Fibroblast of mammary gland (primary cell): ENCODE measurements around the gene PCGF3.

Experiments
- DNase-seq: peaks from one replicate; pipeline ENCODE4 v3.0.0-alpha.2; 2010; ENCODE audit warnings: low read depth
- H3K4me3 ChIP-seq: 2 replicates; pipeline ENCODE4 v1.5.1; 2011; ENCODE audit warnings: low read depth, mild to moderate bottlenecking, low read length, moderate library complexity; ENCODE audit not compliant: control insufficient read depth
- TF ChIP-seq, protein P1 (sequence below): conservative IDR thresholded peaks from 2 replicates; pipeline ENCODE4 v1.5.1; 2011; ENCODE audit warnings: low read depth, low read length, inconsistent platforms; ENCODE audit not compliant: control insufficient read depth, insufficient read depth

PCGF3 gene

DNA sequence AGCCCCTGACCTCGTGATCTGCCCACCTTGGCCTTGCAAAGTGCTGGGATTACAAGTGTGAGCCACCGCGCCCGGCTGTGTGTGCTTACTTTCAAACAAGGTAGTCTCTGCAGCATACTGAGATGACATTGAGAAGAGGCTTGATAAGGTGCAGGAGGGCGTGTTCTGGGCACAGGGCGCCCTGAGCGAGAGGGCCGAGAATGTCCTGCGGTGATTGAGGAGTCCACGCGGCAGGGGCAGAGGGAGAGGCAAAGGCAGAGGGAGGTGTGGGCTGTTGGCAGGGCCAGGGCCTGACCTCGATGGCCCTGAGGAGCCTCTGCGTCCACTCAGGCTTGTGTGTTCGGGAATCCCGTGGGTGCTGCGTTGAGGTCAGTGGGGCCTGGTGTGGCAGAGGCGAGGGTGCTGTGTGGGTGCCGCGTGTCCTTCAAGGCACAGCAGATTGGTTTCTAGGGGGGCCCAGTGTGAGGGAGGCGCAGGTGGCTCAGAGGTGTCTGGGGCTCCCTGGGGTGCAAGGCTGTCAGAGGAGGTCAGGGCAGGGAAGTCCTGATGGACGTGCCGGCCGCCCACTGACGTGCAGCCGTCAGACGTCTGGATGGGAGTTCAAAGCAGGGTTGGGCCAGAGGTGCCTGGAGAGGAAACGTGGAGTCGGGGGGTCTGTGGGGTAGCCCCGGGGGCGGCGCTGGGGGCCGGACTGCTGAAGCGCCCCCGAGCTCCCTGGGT, 12.1 kb downstream of the PCGF3 start:
- H3K4me3 ChIP-seq: no peak overlapping the region
- DNase-seq: no peak

DNA sequence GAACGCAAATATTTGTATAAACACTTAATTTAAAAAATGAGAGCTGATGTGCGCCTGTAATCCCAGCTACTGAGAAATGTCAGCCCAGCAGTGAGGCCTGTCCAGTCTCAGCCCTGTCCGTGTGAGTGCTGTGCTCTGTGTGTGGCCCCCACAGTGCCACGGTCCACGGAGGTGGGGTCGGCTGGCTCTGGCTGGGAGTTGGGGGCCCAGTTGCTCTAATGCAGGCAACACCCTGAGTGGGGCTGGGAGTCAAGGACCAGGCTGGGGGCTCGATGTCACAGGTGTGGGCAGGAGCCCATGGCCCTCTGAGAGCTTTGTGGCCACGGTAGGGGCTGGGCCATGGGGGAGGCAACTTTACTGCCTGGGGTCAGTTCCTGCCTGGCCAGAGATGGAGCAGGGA, 12.8 kb downstream of the PCGF3 start:
- H3K4me3 ChIP-seq: no peak overlapping the region
- TF ChIP-seq, protein P1, sequence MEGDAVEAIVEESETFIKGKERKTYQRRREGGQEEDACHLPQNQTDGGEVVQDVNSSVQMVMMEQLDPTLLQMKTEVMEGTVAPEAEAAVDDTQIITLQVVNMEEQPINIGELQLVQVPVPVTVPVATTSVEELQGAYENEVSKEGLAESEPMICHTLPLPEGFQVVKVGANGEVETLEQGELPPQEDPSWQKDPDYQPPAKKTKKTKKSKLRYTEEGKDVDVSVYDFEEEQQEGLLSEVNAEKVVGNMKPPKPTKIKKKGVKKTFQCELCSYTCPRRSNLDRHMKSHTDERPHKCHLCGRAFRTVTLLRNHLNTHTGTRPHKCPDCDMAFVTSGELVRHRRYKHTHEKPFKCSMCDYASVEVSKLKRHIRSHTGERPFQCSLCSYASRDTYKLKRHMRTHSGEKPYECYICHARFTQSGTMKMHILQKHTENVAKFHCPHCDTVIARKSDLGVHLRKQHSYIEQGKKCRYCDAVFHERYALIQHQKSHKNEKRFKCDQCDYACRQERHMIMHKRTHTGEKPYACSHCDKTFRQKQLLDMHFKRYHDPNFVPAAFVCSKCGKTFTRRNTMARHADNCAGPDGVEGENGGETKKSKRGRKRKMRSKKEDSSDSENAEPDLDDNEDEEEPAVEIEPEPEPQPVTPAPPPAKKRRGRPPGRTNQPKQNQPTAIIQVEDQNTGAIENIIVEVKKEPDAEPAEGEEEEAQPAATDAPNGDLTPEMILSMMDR: no peak
- DNase-seq: no peak

More for the DNA sequence above, 12.1 kb downstream of the PCGF3 start:
- TF ChIP-seq, protein P1: no peak

DNA sequence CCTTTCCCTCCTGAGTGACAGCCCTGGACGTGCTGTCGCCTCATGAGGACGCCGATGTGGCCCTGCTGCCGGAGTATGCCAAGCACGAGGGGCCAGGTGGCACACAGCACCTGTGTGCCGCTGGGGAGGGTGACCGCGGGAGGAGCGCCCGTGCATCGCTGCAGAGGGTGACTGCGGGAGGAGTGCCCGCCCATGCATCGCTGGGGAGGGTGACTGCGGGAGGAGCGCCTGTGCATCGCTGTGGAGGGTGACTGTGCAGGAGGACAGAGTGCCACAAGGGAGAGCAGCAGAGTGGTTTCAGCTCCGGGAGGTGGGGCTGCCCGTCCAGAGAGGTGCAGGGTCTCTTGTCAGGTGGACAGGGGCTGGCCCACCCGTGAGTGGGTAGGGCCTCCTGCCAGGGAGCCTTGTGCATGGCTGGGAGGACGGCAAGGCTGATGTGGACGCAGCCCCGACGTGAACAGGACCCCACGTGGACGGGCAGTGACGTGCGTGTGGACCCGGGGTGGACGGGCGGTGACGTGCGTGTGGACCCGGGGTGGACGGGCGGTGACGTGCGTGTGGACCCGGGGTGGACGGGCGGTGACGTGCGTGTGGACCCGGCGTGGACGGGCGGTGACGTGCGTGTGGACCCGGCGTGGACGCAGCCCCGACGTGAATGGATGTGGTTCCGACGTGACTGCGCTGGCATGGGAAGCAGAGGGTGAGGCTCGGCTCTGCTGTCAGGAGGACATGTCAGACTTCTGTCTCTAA, 14.7 kb downstream of the PCGF3 start:
- TF ChIP-seq, protein P1: no peak
- no peak overlapping the region for H3K4me3 ChIP-seq
- no peak for DNase-seq

DNA sequence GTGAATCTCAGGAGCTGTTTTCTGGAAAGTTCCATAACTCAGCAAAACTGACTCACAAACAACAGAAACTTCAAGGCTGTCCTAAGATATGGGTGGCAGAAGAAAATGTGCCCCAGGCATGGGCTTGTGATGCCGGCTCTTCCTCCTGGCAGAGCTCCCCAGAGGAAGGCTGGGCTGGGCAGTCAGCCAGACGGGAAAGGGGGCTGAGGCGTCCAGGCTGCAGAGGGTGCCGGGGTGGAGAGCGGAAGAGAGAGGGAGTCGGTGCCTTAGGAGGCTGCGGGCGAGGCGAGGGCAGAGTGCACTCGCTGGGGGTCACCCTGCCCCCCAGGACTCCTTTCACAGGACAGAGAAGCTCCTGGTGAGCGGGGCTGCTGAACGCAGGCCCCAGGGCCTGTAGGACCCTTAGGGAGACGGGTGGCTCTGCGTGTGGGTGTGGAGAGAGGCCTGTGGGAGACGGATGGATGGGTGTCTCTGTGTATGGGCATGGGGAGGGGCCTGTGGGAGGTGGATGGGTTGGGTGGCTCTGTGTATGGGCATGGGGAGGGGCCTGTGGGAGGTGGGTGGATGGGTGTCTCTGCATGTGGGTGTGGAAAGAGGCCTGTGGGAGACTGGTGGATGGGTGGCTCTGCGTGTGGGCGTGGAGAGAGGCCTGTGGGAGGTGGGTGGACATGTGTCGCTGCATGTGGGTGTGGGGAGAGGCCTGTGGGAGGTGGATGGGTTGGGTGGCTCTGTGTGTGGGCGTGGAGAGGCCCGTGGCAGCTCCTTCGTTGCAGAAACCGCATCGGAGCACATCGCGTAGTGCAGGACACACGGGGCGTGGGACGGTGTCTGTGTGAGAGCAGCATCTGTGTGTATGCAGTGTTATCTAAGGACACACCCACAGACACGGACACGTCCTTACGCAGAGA, 15.9 kb downstream of the PCGF3 start:
- no peak overlapping the region for H3K4me3 ChIP-seq
- peak; percentile 30 for DNase-seq
- TF ChIP-seq, protein P1: no peak

DNA sequence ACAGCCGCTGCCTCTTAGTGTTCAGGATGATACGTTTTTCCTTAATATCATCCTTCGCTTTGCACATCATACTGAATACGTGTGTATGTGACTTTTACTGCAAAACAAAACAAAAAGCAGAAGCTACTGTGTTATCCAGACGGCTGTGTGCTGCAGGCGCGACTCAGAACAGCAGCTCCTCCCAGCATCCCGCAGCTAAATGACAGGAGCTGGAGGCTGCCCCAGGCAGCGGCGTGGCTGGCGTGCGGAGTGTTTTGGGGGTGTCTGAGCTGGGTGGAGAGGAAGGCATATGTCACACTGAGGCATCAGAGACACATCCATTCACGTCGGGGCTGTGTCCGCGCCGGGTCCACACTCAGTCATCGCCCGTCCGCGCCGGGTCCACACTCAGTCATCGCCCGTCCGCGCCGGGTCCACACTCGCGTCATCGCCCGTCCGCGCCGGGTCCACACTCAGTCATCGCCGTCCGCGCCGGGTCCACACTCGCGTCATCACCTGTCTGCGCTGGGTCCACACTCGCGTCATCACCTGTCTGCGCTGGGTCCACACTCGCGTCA, 16.6 kb downstream of the PCGF3 start:
- H3K4me3 ChIP-seq: no peak overlapping the region
- TF ChIP-seq, protein P1: no peak
- DNase-seq: no peak

DNA sequence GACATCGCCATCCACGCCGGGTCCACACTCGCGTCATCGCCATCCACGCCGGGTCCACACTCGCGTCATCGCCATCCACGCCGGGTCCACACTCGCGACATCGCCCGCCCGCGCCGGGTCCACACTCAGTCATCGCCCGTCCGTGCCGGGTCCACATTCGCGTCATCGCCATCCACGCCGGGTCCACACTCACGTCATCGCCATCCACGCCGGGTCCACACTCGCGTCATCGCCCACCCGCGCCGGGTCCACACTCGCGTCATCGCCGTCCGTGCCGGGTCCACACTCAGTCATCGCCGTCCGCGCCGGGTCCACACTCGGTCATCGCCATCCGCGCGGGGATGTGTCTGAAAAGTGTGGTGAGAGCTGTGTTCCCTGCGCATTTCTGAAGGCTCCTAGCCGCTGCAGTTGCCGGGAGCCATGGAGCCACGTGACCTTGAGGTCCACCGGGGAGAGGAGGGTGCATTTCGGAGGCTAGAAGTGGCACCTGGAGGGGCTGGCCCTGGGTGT, 17.3 kb downstream of the PCGF3 start:
- no peak for DNase-seq
- TF ChIP-seq, protein P1: no peak
- H3K4me3 ChIP-seq: no peak overlapping the region
